T-helper 1 cell (primary cell): ENCODE measurements around the gene SRRM4.

Source experiments
- DNase-seq, 5 donors: peaks; one replicate each; pipeline ENCODE4 v3.0.0-alpha.2; 2012 to 2020

Gene SRRM4

DNA sequence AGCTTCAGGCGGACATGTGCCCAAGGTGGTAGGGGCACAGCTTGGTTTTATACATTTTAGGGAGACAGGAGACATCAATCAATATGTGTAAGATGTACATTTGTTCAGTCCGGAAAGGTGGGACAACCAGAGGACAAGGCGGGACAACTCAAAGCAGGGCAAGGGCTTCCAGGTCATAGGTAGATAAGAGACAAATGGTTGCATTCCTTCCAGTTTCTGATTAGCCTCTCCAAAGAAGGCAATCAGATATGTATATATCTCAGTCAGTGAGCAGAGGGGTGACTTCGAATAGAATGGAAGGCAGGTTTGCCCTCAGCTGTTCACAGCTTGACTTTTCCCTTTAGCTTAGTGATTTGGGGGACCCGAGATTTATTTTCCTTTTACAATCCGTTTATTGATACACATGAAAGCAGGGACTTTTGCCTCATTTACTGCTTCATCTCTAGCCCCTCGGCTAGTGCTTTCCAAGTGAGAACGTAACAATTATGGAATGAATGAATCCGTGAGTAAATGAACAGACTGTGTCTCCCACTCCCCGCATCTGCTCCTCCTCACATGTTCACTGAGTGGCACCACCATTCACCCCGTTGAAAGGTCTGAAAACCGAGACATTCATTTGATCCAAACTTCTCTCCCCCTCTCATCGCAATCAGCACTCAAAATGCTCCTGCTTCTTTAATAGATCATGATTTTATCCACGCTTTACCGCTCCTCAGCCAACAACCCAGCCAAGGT, 190.5 kb downstream of the SRRM4 start:
- DNase-seq = no peak

DNA sequence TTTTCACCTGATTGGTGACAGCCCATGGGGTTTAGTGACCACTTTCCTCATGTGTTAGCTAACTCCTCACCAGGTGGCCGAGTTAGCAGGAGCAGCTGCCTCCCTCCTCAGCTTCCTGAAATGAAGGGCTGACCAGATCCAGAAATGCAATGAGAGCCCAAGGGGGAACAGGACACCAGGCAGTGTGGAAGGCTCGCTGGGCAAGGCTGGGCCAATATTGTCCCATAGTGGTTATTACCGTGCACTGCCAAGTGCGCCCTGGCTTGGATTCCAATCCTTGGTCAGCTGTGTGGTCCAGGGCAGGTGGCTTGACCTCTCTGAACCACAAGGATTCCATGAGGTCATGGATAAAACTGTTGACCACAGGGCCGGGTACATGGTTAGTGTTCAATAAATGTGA, 193.7 kb downstream of the SRRM4 start:
- no peak for DNase-seq

DNA sequence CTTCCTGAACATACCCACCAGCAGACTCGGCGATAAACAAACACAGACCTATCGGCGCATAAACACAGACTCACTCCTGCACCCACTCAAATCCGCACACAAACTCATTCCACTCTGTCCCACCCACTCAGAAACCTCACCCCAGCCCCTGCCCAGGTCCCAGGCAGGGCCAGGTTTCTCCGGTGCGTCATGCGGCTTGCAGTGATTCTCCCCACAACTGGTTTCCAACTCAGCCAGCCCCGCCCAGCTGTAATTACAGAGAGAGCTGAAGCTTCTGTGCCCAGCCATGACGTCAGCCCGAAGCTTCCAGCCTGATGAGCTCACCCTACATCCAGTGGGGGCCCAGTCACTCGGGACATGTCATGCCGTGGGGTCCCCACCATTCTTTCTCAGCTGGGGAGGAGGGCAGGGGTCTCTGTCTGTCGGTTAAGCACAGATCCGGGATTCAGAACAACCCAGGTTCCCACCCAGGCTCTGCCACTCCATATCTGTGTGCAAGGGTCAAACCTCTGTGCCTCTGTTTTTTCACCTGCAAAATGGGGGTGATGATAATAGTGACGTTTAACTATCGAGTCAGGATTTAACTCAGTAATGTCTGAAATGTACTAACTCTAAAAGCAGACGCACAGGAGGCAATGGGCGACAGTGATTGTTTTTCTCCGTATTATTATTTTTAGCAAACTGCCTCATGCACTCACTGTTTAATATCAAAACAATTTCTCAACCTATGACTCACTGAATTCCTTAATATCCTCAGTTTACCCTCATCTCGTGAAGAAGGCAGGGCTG, 195.1 kb downstream of the SRRM4 start:
- DNase-seq = no peak

DNA sequence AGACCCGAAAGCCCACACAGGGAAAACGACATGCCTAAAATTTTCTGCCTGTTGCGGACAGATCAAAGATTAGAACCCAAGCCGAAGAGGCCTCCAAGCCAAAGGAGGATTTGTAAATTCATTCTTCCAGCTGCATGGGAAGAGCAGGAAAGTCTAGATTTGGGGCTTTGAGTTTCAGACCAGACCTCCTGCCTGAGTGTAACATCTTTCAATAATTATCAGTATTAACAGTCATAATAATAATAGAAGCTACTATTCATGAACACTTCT, 195.7 kb downstream of the SRRM4 start:
- DNase-seq = no peak

DNA sequence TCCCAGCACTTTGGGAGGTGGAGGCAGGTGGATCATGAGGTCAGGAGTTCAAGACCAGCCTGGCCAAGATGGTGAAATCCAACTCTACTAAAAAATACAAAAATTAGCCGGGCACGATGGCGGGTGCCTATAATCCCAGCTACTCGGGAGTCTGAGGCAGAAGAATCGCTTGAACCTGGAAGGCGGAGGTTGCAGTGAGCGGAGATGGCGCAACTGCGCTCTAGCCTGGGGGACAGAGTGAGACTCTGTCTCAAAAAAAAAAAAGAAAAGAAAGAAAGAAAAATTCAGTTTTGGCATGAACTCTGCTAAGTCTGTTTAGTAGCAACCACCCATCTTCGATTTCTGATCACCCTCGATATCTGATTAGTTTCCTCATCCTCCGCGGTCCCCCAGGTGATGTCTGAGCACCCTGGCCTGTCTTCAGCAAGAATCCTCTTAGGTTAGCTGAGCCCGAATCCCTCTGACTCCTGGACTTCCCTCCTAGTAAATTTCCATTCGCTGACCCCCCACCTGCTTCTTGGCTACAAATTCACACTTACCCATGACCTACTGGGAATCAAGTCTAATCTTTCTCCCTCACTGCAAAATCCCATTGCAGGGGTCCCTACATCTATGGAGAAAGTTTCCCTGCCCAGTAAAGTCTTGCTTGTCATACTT, 196.5 kb downstream of the SRRM4 start:
- DNase-seq = no peak

DNA sequence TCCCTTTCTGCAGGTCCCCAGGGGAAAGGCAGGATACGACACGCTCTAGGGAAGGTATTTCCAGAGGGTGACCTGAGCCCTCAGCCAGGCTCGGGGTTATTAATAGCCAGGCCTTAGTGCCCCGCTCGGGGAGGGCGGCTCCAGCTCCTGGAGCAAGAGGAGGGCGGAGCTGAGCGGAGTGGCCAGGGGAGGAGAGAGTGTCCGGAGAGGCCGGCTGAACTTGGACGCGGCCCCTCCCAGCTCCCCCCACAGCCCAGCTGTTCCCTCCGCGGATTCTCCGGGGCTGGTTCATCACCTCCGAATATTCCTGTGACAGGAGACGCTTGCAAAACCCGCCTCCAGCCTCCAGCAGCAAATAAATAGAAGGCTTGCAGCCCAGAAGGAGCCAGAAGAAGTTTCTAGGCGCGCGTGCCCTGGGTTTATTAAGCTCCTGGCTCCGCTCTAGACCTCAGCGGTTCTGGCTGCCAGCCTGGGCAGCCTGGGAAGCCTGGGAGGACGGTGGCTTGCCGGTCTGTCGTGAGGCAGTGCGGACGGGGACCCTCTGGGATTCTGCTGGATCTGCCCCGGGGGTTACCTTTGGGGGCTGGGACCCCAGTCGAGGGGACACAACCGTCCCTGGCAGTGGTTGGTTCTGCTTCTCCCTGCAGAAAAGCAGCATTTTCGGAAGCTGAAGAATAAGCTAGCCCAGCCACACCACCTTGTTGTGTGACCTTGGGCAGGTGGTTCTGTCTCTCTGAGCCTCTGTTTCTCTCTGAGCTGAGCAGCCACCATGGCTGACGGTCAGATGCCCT, 197.4 kb downstream of the SRRM4 start, which contains the start of gene HSPB8:
TSS of gene HSPB8 (plus strand) at position 388 of the 791 bp plus-strand sequence. CDS start at position 770, 382 bp downstream.
- no peak for DNase-seq

DNA sequence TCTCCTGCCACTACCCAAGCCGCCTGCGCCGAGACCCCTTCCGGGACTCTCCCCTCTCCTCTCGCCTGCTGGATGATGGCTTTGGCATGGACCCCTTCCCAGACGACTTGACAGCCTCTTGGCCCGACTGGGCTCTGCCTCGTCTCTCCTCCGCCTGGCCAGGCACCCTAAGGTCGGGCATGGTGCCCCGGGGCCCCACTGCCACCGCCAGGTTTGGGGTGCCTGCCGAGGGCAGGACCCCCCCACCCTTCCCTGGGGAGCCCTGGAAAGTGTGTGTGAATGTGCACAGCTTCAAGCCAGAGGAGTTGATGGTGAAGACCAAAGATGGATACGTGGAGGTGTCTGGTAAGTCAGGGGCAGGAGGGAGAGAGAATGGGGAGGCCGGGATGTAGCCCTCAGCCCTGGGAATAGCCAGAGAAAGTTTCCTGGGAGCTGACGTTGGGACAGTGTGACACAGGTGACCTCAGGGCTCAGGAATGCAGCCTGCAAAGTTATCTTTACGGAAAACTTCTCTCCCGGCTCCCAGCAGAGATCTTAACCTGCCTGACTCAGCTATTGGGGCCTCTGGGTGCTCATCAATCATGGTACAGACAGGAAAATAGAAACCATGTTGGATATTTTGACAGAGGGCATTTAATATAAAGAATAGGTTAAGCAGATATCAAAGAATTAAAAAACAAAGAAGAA, 198.1 kb downstream of the SRRM4 start:
- DNase-seq = no peak

DNA sequence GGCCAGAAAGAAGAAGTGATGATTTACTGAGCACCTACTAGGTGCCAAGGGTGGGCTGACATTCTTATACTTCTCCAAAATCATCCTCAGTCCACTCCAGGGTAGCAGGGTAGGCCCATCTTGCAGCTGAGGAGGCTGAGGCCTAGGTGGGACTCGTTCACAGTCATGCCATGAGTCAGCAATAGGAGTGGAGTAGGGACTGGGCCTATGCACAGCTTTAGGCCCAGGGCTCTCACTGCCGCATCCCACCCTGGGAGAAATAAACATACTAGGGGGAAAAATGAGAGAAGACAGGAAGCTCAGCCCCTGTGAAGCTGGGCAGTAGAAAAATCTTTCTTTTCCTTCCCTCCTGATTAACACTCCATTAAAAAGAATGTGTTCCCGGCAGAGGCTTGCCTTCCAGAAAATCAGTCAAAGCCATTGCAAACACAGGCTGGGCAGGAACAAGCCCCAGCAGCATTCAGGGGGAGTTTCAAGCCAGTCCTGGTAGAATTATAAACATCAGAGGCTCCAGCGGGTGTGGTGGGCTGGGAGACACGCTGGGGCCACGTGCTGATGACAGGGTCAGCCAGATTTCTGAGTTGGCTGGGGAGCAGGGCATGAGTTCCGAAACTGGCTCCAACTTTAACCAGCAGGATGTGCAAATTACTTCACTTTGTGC, 199.2 kb downstream of the SRRM4 start:
- no peak for DNase-seq

DNA sequence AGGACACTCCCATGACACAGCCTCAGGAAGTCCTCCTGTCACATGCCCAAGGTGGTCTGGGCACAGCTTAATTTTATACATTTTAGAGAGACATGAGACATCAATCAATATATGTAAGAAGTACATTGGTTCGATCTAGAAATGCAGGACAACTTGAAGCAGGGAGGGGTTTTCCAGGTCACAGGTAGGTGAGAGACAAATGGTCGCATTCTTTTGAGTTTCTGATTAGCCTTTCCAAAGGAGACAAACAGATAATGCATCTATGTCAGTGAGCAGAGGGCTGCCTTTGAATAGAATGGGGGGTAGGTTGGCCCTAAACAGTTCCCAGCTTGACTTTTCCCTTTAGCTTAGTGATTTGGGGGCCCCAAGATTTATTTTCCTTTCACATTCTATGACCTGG, 199.9 kb downstream of the SRRM4 start:
- no peak for DNase-seq

DNA sequence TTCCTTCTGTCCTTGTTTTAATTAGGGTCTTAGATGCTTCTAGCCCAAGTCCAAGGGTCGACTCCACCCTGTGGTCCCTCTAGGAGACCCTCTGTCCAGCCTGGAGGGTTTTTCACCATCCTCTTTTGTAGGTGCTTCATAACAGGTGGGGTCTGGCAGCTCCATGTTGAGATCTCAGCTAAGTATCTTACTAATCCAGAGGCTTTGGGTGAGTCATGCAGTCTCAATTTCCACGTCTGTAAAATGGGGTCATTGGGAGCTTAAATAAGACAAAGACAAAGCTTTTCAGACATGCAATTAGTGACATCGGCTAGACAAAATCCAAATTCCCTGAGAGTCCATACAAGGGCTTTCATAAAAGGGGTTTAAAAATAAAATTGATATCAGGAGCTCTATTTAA, 200.6 kb downstream of the SRRM4 start:
- no peak for DNase-seq

DNA sequence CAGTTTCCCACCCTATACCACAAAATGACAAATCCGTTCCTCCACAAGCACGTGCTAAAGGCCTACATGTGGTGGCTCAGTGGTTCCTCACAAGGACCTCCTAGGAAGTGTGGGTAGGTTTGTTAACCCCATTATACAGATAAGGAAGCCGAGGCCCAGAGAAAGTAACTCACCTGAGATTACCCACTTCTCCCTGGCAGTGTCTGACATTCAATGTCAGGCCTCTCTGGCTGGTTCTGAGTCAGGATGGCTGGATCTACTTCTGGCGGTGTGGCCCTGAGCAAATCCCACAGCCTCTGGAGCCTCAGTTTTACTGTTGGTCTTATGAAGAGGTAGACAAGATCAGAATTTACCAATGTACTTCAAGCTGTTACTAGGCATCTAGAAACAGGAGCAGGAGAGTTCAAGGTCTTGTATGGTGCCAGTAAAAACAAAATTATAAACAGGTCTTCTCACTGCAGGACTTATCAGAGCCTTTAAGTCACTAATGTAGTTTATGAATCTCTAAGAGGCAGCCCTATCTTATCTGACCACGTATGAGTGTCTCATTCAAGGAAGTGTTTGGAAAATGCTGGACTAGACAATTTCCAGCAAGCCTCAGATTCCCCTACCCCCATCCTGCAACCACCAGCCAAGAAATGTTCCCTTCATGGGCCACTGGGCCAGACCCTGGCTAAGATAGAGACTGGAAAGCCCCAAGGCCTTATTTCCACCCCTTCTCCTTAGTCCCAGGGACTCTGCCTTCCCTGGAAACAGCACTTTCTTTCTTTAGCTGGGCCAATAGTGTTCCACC, 201.6 kb downstream of the SRRM4 start:
- no peak for DNase-seq

DNA sequence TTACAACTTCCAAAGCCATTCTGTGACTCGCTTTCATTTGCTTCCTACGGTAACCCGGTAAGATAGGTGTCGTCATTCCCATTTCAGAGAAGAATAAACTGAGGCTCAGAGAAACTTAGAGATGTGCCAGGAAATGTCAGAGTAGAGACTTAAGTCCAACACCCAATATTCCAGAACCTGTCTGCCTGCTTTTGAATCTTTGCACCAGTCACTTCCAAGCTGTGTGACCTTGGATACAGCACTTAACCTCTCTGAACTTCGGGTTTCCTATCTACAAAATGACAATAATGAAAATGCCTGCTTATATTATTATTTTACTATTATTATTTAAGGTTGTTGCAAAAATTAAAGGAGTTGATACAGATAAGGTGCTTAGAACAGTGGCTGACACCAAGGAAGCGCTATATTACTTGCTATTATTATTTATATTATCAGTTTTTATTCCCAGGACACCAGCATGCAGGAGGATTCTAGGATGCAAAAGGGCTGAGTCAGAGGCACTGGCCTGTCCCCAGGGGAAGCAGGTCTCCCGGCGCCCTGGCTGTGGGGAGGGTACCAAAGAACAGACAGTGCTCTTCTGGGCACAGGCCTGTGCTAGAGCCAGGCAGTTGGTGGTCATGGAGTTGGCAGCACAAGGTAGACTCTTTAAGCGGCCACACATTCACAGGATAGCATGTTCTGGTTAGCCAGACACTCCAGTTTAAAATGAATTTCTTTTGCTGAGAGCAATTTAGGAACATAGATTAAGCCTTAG, 202.8 kb downstream of the SRRM4 start:
- DNase-seq = no peak

DNA sequence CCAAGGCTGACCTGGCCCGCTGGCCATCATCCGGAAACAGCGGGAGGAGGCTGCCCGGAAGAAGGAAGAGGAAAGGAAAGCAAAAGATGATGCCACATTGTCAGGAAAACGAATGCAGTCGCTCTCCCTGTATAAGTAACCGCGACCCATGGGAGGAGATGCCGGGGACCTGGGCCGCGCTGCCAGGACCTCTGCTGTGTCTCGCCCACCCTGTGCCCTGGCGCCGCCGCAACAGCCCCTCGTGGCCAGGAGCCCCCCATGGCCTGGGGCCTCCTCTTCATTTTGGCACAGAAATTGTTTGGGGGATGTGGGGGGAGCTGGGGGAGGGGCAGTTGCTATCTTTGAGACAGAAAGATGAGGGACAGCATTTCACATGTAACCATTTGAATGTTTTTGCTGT, 213.9 kb downstream of the SRRM4 start:
- no peak for DNase-seq

DNA sequence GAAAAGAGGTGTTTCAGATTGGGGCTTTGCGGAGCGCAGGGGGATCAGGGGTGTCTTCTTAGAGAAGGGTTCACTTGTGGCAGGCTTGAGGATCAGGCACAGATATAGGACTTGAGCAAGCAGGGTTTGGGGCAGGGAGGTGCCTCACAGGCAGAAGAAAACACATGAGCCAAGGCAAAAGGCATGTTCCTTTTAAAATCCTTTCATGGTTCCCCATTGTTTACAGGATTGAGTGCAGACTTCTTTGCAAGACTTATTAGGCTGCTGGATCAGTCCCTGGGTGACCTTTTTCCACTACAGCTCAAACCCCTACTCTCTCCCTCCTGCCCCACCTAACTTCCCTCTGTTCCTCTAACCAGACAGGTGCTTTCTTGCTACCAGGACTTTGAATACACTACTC, 217.1 kb downstream of the SRRM4 start:
- DNase-seq = no peak

DNA sequence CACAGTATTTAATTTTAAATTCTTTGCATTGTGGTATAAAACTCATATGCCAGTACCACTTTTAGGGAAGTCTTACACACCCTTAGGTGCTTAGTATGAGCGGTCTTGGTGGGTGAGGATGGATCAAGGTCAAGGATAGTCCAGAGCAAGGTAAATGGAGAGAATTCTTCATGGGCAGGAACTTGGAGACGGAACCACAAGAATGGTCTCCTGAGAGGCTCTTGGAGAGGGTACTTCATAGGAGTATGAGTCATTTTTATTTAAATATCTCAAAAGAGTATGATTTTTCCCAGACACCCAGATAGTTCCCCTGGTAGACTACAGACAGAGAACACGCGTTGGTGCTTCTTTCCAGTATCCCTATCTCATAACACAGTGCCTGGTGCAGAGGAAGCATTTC, 219.3 kb downstream of the SRRM4 start:
- no peak for DNase-seq

DNA sequence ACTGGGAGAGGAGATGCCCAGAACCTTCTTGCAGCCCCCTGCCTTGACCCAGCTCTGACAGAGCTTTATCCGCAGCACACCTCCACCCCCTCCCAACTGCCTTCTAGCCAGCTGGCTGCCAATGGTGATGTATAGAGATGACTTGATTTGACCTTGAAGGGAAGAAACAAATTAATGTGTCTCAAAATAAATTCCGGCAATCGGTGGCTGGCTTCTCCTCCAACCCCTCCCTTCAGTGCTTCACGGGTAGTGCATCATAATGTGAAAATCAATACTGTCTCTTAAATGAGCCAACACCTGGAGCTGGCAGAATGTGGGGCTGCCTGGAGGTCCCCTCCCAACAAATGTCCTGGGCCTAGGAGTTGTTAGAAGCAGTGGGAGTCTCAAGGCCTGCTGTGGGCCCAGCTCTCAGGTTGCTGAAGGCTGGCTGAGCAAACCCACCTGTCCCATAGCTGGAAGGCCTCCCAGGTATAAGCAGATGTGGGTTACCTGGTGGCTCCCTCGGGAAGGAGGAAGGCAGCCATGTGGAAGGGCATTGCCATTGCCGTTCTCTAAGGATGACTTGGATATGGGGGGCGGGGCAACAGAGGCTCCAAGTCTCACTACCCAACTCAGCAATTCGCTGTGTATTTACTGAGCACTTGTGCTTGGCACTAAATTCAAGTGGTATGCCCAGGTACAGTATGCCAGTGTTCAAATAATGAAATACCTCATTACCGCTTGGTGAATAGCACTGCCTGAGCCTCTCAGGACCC, 220.6 kb downstream of the SRRM4 start:
- DNase-seq = no peak

DNA sequence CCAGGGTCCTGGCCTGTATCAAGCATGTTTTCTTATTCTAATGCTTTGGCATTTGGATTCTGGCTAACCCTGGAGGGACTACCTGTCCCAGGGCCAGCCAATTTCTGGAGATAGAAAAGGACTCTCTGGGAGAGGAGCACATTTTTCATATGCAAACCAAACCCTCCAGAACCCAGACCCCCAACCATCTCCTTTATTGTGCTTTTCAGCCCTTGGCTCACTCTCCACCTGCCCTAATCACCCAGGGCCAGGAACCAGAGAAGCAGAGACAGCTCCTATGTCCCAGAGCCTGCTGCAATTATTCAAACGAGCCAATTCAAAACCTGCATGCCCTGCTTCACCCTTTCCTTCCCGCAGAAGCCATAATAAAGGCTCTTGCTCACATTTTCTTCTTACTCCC, 221.2 kb downstream of the SRRM4 start:
- DNase-seq = no peak

DNA sequence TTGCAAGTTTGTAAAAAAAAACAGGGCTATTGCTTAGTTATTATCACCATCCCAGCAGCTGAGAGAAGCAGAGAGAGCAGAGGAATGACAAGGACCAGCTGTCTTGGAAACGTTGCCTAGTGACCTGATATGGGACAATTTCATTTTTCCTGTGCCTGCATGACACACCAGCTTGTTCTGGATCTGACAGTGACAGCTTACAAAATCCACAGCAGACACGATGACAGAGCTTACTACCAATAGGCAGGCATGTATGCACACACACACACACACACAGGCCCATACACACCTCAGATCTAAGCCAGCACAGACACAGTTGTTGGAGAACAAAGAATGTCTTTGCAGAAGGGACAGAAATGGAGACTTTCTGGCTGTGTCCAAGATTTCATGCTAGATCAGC, 222.8 kb downstream of the SRRM4 start:
- no peak for DNase-seq

DNA sequence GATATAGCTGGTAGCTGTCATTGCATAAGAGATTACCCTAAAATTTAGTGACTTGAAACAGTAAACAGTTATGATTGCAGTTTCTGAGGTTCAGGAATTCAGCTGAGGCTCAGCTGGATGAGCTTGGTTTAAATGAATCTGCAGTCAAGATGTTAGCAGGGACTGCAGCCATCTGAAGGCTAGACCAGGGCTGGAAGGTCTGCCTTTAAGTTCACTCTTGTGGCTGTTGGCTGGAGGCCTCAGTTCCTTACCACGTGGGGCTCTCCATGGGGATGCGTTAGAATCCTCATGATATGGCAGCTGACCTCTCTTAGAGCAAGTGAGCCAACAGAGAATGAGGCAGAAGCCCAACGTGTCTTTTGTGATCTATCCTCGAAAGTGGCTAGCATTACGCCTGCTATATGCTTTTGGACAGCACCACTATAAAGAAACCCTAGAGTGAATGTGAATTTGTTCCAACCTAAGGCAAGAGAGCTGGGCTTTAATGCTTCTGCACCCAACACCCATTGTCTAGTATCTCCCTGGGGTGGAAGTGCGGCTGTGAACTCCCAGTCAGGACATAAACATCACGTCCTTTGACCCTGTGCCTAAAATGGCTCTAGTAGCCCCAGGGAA, 223.4 kb downstream of the SRRM4 start:
- DNase-seq = no peak
